Stimulated activated naive CD8-positive, alpha-beta T cell treated with anti-CD3 and anti-CD28 coated beads, Interleukin-15, Interleukin-2, amounts not matched to agents 100 U/mL and 50 U/mL, for 24 hours (primary cell): Measurements from ENCODE around the gene NALCN.

Experiments
- ATAC-seq: fragments of 150-1000 bp; cut with Tn5 transposase; one replicate; pipeline ENCODE4 v1.10.0; 2021
- DNase-seq: peaks from one replicate; pipeline ENCODE4 v3.0.0; 2021

NALCN gene

DNA sequence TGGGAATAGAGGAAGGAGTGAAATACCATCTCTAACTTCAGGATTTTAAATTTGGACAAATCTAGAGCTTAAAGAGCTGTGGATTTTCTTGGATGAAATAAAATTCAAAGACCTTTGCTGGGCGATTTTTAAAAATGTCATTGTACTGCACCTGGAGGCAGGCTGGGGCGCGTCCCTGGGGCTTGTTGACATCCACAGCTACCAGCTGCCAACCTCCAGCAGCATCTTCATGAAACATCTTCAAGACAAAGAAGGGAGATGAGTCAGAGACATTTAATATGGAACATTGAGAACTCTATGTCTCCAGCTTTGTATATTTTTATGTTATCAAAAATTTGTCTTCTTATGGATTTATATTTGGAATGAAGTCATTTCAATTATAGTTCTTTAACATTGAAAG is 132.5 kb downstream of the NALCN start:
- no peak for DNase-seq
- ATAC-seq, result no peak

DNA sequence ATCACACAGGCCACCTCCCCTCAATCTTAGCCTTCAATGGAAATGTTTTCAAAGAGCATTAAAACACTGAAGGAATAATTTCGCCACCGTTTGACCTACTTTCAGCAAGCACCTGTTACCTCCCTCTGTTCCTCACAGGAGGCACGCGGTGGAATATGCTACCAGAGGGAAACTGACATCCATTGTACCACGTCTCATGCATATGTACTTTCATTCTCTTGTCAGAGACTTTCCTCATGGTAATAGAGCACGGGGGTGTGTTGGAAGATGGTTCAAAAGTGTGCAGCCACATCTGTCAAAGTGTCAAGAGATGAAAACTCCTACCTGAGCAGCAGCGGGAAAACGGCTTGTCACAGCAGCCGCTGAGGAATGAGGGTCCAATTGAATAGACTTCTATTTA is 143.4 kb downstream of the NALCN start:
- no peak for ATAC-seq
- DNase-seq, result no peak

DNA sequence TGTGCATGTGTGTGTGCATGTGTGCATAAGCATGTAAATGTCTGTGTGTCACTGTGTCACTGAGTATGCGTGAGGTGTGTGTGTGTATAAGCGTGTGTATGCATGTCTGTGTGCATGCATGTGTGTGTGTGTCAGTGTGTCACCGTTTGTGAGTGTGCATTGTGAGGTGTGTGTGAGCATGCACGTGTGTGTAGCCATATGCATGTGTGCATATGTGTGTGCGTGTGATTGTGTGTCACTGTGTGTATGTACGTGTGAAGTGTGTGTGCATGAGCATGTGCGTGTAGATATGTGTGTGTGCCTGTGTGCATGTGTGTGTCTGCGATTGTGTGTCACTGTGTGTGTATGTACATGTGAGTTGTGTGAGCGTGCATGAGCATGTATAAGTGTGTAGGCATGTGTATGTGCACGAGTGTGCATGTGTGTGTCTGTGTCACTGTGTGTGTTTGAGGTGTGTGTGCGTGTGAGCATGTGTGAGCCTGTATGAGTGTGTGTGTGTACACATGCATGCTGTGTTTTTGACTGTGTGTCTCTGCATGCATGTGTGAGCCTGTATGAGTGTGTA is 144.5 kb downstream of the NALCN start:
- DNase-seq (no peak), ATAC-seq (no peak)

DNA sequence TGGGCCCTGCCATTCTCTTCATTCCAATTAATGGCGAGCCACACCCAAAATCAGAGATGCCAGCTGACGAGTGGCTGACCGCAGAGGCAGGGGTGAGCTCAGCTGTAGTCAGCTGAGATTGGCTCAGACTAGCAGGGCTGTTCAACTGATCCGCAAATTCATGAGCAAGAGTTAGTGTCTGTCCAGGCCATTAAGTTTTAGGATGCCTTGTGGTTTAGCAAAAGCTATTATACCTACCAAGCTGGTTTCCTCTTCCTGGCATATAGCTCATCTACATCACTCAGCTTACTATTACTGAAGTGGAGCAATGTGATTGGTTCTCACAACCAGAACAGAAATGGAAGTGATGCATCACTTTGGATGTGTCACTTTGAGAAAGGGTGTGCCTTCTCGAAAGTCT is 148.7 kb downstream of the NALCN start:
- ATAC-seq, result no peak
- DNase-seq, result no peak

DNA sequence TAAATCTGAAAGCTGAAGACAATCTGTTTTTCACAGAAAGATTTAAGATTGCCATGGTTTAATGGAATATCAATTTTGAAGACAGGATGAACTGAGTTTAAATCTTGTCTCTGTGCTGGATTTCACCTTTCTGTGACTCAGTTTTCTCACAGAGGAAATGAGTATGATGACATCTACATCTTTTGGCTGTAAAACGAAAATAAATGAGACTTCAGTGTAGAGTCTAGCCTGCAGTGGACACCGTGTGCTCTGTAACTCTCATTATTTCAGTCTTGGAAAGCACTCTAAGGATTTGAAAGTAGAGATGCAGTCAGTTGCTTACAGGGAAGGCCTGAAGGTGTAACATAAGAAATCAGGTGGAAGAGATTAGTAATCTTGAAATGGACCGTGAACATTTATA is 150.4 kb downstream of the NALCN start:
- DNase-seq, result no peak
- no peak for ATAC-seq

DNA sequence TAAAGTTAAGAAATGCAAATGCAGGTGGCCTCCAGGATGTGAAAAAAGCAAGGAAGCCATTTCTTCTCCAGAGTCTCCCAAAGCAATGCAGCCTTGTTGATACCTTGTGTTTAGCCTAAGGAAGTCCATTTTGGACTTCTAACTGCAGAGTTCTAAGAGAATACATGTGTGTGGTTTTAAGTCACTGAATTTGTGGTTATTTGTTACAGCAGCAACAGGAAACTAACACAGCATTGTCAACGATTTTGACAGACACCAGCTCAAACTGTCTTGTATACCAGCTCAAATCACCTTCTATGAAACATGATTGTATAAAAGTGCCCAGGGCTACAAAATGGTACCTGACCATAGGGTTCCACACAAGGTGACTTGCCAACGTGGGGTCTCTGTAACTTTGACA is 151.4 kb downstream of the NALCN start:
- DNase-seq, result no peak
- no peak for ATAC-seq

DNA sequence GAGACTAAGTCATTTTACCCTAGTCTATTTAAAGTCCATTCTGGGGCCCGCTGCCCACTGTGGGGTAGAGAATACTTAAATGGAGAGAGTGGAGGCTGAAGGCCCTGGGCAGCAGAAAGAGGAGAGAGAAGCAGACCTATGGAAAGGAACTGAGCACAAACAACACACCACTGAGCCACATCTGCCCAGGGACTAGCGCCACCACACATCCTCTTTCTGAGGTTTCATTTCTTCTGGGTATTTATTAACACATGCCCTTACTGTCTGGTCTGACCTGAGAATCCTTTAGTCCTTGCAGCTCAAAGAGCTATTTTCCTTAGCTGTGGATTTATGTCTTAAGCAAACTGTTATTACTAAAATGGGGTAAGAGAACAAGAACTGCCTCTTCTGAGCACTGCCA is 154.0 kb downstream of the NALCN start:
- ATAC-seq (no peak), DNase-seq (no peak)

DNA sequence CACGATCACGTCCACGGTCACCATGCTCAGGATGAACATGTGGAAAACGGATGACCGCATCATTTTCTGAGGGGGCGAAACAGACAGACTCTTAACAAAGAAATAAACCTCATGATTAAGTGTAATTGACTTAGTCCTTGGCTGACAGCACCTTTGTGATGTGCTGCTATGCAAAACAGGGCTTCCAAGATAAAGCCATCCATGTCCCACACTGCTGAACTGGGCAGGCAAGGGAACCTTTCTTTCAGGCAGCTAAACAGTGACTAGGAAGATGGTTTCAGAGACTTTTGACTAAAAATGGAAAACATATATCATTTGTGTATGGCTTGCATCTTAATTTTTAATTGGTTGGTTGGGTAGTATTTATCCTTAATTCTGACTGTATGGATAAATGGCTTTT is 157.8 kb downstream of the NALCN start:
- ATAC-seq, result no peak
- no peak for DNase-seq

DNA sequence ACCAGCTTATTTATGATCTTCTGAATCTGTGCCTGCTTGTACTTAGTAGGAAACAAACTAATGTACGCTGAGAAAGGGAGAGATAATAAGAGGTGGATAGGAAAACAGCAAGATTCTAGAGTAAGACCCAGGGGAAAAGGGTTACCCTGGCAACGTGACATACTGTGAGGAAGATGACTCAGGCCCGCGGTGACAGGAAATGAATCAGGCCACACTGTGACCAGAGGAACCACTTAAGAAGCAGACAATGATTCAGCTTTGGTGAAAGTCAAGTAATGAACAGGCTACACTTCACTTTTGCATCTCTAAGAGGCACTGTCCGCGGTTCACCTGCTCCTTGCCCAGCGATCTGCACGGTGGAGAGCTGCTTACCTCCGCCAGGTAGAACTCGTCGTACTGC is 158.2 kb downstream of the NALCN start:
- DNase-seq (peak; percentile 52), ATAC-seq (peak; percentile 96)

DNA sequence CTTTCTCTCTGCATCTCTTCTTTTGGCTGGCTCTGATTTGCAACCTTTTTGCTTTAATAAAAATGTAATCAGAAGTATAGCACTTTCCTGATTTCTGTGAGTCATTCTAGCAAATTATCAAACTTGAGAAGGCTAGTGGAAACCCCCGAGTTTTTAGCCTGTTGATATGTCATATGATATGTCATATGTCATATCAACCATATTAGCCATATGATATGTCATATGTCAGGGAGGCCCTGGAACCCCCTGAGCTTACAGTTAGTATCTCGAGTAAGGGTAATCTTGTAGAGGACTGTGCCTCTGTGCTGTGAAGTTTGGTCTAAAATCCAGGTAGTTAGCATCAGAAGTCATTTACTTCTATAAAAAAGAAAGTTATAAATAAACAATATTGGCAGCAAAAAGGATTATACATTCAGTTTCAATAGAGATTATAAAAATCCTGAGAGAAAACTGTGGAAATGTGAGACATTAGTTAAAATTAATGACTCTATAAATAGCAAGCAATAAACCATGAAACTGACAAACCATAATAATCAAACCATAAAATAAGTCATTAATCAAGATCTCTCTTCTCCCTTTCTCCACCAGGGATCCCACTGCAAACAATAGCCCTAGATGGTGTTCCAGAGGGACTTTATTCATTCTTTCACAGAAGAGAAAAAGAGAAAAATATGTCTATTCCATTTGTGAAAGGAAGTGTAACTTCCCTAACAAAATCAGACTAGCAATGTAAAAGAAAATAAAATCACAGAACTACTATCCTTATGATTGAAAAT is 167.4 kb downstream of the NALCN start:
- DNase-seq, result no peak
- no peak for ATAC-seq

DNA sequence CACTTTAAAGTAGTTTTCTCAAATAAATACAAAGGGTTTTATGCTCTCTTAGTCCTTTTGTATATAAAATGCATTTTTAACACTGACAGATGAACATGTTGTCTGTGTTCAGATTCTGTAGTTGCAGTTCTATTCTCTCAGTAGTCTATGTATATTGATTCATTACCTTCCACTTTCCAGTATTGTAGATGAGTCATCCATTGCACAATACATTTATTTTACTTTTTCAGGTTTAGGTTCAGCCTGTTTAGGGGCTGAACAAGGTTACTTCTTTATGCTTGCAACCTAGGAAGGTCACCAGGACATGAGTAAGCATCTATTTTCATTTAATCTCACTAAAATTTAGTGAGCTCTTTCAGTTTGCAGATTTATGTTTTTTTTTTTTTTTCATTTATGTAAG is 173.6 kb downstream of the NALCN start:
- ATAC-seq, result no peak

DNA sequence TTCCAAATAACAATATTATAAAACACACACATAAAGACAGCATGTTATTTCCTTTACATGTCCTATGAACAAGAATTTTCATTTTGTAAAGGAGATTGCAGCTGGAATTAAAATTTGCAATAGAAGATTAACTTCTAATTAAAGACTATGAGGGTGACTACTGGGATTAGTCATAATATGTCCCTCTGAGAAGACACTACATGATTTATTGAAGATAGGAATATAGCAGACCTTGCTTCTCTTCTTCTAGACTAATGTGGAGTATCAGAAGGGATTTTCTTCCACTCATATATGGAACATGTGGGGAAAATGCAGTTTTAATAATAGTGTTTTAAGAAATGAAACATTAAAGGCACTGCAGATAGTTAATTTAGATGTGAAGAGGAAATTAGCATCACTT is 177.8 kb downstream of the NALCN start:
- ATAC-seq, result no peak

More for the DNA sequence above, 173.6 kb downstream of the NALCN start:
- no peak for DNase-seq

DNA sequence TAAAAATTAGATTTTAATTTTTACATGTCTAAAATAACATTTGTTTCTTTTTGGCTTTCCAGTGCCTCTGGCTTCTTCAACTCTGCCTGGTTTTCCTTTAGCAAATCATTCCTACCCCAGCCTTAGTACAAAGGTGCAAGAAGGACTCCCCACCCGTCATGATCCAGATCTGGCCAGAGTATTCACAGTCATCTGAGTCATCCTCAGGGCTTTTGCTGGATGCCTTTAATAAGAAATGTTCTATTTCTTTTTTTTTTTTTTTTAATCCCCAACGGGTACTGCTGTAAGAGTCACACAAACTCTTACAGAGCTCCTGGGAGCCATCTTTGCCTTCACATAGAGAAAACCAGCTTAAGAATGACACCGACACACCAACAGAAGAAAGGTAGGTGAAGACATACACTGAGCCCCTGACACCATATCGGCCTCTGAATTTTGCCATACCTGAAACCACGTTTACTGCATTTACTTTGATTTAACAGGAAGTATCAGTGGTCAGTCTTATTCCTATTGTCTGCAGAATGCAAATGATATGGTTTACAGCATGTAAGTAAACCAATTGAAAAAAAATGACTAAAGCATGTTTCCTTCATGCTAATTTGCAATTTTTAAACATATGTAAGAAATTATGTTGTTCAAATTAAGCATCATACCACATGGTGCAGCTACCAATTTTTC is 184.4 kb downstream of the NALCN start:
- ATAC-seq, result no peak
- no peak for DNase-seq

More for the DNA sequence above, 177.8 kb downstream of the NALCN start:
- no peak for DNase-seq

DNA sequence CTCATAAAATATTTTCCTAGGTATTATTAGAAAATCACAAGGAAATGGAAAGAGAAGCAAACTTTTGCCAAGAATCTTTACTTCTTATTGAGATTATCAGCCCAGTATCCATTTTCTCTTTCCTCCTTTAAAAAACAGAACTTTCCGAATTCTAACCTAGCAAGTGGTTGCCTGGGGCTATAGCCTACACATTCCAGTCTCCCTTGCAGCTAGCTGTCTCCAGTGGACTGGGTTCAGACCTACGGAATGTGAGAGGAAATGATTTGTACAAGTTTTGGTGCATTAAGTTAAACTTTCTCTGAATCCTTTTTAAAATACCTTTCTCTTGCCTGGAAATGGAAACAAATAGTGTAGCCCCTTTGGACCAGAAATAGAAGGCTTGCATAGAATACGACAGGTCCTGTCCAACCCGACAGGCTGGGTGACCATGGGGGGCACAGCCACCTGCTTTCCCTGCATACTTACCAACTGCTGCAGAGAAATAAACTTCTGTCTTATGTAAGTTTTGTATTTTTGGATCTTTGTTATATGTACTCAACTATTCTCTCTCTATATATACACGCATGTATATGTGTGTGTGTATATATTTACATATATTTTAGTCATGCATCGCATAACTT is 185.9 kb downstream of the NALCN start:
- no peak for ATAC-seq
- DNase-seq, result no peak

DNA sequence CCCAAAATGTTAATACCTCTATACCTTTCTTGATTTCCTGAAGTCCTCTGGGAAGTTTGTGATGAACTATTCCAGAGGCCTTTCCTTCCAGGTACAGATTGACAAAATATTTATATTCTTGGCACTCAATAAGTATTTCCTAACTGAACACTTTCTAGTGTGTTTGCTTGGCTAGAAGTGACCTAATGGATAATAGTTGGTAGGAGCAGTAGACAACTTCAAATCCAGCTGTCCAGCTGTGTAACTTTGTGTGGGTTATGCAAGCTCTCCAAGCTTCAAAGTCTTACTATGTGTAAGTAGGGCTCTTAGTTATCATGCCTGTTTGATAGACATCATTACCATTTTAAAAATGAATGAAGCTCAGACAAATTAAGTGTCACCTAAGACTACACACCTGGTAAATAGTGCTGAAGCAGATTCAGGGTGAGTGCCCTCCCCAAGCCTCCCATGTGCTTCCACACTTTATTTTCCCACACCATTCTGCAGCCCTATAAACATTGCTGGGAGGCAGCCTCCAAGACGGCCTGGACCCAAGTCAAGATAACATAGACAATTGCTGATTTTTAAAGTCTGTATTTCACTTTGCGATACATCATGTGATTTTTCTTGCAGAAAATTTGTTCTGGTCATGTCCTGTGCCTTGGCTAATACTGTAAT is 196.6 kb downstream of the NALCN start:
- ATAC-seq (no peak), DNase-seq (no peak)

DNA sequence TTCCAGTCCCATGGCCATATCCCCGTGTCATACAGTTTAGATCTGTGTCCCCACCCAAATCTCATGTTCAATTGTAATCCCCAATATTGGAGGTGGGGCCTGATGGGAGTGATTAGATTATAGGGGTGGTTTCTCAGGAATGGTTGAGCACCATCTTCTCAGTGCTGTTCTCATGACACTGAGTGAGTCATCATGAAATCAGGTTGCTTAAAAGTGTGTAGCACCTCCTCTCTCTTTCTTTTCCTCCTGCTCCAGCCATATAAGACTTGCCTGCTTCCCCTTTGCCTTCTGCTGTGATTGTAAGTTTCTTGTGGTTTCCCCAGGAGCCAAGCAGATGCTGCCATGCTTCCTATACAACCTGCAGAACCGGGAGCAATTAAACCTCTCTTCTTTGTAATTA is 197.8 kb downstream of the NALCN start:
- no peak for DNase-seq
- no peak for ATAC-seq

DNA sequence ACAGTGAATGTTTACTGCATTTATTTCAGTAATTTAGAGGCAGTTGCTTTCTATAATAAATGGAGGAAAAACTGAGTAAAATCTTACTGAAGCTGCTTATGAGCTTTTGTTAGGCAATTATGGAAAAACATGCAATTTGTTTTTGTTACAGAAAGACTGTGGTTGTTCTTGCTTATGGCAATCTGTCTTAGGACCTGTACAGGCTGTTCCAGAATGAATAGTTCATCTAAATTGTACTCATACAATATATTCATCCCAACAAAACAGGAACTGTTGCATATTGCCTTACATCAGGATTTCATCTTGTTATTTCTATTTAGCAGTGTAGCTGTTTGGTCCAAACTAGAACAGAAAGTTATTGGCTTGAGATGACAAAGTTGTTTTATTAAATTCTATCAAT is 199.2 kb downstream of the NALCN start:
- DNase-seq, result no peak
- no peak for ATAC-seq

DNA sequence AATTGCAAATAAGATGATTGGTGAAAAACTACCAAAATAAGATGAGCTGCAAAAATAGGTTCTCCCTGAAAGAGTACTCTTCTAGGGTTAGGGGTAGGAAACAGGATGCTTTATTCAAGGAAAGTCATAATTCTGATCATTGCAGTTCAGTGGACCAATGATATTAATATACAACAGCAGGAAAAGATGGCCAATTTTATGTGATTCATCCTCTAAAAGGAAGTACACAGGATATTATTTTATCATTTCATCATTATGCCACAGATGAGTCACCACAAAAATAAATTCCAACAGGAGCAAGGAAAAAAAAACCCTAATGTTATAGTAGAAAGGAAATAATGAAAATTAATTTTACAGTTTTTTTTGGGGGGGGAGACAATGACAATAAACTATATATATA is 205.0 kb downstream of the NALCN start:
- DNase-seq (no peak), ATAC-seq (no peak)

DNA sequence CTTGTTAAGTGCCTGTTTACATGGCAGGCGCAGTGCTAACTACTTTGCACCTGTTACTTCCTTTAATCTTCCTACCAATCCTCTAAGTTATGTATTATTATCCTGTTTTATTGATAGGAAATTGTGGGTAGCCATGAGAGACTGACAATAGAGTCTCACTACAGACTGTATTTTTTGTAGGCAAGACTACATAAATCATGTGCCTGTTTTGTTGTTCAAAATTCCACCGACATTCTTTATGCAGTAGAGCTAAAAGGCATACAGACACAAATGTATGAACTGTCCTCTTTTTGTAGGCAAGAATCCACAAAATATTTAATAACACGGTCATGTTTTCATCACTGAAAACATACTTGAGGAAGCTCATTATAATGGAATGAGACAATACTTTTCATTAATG is 205.5 kb downstream of the NALCN start:
- DNase-seq, result no peak
- ATAC-seq, result no peak

DNA sequence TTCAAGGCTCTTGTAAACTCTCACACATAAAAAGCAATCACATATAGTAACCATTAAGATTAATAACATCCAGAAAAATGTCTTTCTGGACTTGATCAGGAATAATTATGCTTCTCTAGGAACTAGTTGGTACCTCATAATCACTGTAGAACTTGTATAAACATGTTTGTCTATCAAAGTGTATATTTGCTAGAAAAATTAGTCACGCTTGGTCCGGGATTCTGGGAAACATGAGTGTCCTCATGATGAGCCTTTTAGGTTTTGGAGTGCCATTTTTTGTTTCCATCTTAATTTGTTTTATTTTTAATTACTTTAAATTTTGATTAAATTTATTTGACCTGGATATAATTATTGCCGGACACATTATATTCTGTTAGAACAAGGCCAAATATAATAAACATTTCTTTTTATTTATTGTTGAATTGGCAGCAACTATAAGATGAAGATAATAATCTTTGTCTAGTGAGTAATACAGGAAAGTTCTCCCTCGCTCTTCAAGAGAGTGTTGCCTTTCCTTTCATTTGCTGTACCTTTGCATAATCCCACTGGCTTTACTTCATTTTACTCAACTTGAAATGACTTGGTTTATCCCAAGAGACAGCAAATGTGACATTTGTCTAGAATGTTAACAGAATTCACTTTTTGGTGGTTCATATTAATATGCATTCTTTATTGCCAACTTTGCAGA is 207.0 kb downstream of the NALCN start:
- no peak for ATAC-seq
- DNase-seq, result no peak

DNA sequence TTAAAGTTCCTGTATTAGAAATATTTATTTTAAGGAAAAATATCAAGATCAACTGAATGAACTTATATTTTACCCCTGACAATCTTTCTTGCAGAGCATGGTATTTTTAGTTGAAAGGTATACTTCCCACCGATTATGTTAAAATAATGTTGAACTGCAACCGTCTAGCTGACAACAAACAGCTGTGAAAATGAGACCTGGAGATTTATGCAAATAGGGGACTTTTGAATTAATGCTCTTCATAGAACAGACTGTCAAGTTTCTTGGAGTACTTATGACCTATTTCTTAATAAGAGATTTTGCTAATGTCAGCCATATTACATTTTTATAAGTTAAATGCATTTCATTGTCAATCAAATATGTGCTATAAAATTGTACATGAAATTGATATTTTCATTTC is 210.9 kb downstream of the NALCN start:
- DNase-seq, result no peak
- ATAC-seq, result no peak
